HG03457 (cell line): ENCODE data around the gene BCCIP.

Source experiments
- ATAC-seq: cut with Tn5 transposase; IDR thresholded peaks from one replicate; pipeline ENCODE4 v1.9.1; 2021; ENCODE audit warnings: moderate number of reproducible peaks; ENCODE audit not compliant: unreplicated experiment

The BCCIP gene

GRCh38 chr10:125883211-125883610 lies 59.9 kb downstream of the BCCIP start:
- ATAC-seq: no peak
